Measurements from ENCODE around the gene SYTL2.

- TF ChIP-seq POLR2A (IDR thresholded peaks at IDR 0.05; ENCODE audit: low read depth, low read length) (no peak), SPI1 (IDR thresholded peaks at IDR 0.05; ENCODE audit: low read depth, low read length) (no peak), TAF1 (IDR thresholded peaks at IDR 0.05; ENCODE audit: low read depth, low read length) (no peak), POLR2AphosphoS5 (IDR thresholded peaks at IDR 0.05; ENCODE audit: low read depth, low read length) (no peak), PAX5 (IDR thresholded peaks at IDR 0.05; ENCODE audit: insufficient read depth, low read length, severe bottlenecking) (no peak), POU2F2 (IDR thresholded peaks at IDR 0.05; ENCODE audit: low read depth, low read length) (no peak)
Measured at GRCh38 chr11:85800595-85801342, 10.2 kb downstream of the SYTL2 start.

All from GM12891 (cell line).